NB4 (cell line): ENCODE results near the gene KAZN.

Experiments used
- DNase-seq: peaks from one replicate; pipeline ENCODE4 v3.0.0; 2010; ENCODE audit warnings: low read depth
- H3K4me3 ChIP-seq: one replicate; pipeline ENCODE4 v1.5.1; 2011; ENCODE audit warnings: mild to moderate bottlenecking, low read depth, low read length, moderate library complexity
- CTCF ChIP-seq: IDR thresholded peaks from one replicate; pipeline ENCODE4 v1.5.1; 2012; ENCODE audit warnings: low read depth, low read length
- MAX ChIP-seq: IDR thresholded peaks from 2 replicates; pipeline ENCODE4 v1.6.1; 2011; ENCODE audit warnings: low read depth, low read length
- MYC ChIP-seq: IDR thresholded peaks from 2 replicates; pipeline ENCODE4 v1.6.1; 2011; ENCODE audit warnings: low read depth, low read length
- POLR2A ChIP-seq: IDR thresholded peaks from 2 replicates; pipeline ENCODE4 v1.6.1; 2011; ENCODE audit warnings: mild to moderate bottlenecking; ENCODE audit not compliant: insufficient read length; ENCODE audit errors: extremely low read depth

KAZN gene

GRCh38 chr1:14654554-14654953 is 56.1 kb downstream of the KAZN start:
- H3K4me3 ChIP-seq = no peak overlapping the region
- DNase-seq = no peak
- TF ChIP-seq MYC (no peak), MAX (no peak), POLR2A (no peak), CTCF (no peak)

GRCh38 chr1:14655385-14655784 is 56.9 kb downstream of the KAZN start:
- no peak for DNase-seq
- no peak for TF ChIP-seq MYC
- TF ChIP-seq POLR2A = no peak
- TF ChIP-seq CTCF = no peak
- no peak for TF ChIP-seq MAX
- no peak overlapping the region for H3K4me3 ChIP-seq

- DNase-seq = no peak
- H3K4me3 ChIP-seq = no peak overlapping the region
- TF ChIP-seq POLR2A (no peak), MYC (no peak)
Observed at GRCh38 chr1:14656384-14656937, 58.0 kb downstream of the KAZN start.

- no peak for DNase-seq
- H3K4me3 ChIP-seq = no peak overlapping the region
- no peak for TF ChIP-seq CTCF
- no peak for TF ChIP-seq MAX
- TF ChIP-seq MYC = no peak
- TF ChIP-seq POLR2A = no peak
Observed at GRCh38 chr1:14658642-14659041, 60.2 kb downstream of the KAZN start.

GRCh38 chr1:14659913-14660312 is 61.4 kb downstream of the KAZN start:
- no peak overlapping the region for H3K4me3 ChIP-seq
- no peak for DNase-seq
- TF ChIP-seq POLR2A (no peak), CTCF (no peak), MYC (no peak), MAX (no peak)

GRCh38 chr1:14660801-14661200 is 62.3 kb downstream of the KAZN start:
- H3K4me3 ChIP-seq = no peak overlapping the region
- DNase-seq = no peak

More at GRCh38 chr1:14660801-14661200, 62.3 kb downstream of the KAZN start:
- TF ChIP-seq CTCF (no peak), MAX (no peak), POLR2A (no peak), MYC (no peak)
